Posterior vena cava (tissue), 2 donors: Measurements from ENCODE around the gene CAPZB. TPM values are rescaled to one million over a fixed set of nuclear protein-coding genes. Genes with fewer than 3 reads are reported as not detected.

Experiments used
- total RNA-seq, 2 donors: library from RNA; stranded (reverse); fragmentation: NEBNext Ultra II Directional; extraction: Animal tissue kit (Norgen Biotek cat#: 25700); gene quantifications; one replicate each; pipeline ENCODE4 v1.2.1, GENCODE V29; 2021
- donor health status: DM: yes; HTN: yes; CAD: no.
- donor health status: DM: yes; HTN: yes; CAD: no.

CAPZB gene
- total RNA-seq, 2 donors from 2014 or later = 255 to 277 TPM

Other genes starting within 250 kb of the CAPZB start
- gene EMC1, start 234.0 kb downstream of the CAPZB start, total RNA-seq = 10 to 100 TPM; 31.8 to 32.0 TPM
- 10 to 100 TPM; 20.3 to 24.3 TPM for gene MRTO4, start 233.7 kb downstream of the CAPZB start, total RNA-seq
- under 1 TPM; 0.67 to 0.69 TPM for gene AKR7A3, start 196.8 kb downstream of the CAPZB start, total RNA-seq
- gene AKR7A2, start 173.4 kb downstream of the CAPZB start, total RNA-seq = 10 to 100 TPM; 18.8 to 29.9 TPM
- gene SLC66A1, start 173.2 kb downstream of the CAPZB start, total RNA-seq = 1 to 10 TPM; 7.4 to 8.2 TPM
- 100 to 1,000 TPM; 137 to 186 TPM for gene NBL1, start 158.8 kb upstream of the CAPZB start, total RNA-seq
- not detected for gene HTR6, start 179.3 kb upstream of the CAPZB start, total RNA-seq